Stimulated activated CD4-positive, alpha-beta T cell treated with anti-CD3 and anti-CD28 coated beads, Interleukin-4, amount 100 ng/mL, for 4 hours (primary cell): ENCODE results near the gene TAX1BP1.

Experiments
- DNase-seq, 2 experiments: peaks; one replicate each; pipeline ENCODE4 v3.0.0-alpha.2; 2020

The TAX1BP1 gene

GRCh38 chr7:27739909-27740448 lies at the start of gene TAX1BP1:
TAX1BP1 (plus strand) TSS chr7:27740162; CDS start chr7:27748525, 8,363 bp downstream.
- peak; percentile 94 to 95 for DNase-seq

- DNase-seq, result no peak
These were observed 49.3 kb upstream of the TAX1BP1 start for GRCh38 chr7:27690649-27691048.

- no peak for DNase-seq
These were observed 46.2 kb upstream of the TAX1BP1 start for GRCh38 chr7:27693794-27694193.

DNA sequence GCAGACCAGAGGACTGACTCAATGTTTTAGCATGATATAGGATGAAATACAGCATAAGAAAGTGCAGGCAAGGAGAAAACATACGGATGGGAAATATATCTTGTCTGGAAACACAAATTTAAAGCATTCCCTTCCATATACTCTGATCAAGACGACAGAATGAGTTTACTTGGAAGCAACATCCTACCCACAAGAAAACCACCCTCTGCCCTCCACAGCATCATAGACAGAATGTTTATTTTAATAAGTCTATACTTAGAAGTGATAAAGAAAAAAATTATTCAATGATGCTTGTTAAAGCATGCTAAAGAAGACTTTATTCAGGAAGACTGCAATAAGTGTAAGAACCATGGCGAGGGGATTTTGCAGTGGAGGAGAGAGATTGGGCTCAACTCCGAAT lies 44.9 kb upstream of the TAX1BP1 start:
- no peak for DNase-seq

- DNase-seq, result no peak
These were observed 42.0 kb upstream of the TAX1BP1 start for GRCh38 chr7:27697861-27698430.

GRCh38 chr7:27699751-27700150 lies 40.2 kb upstream of the TAX1BP1 start:
- no peak for DNase-seq

DNA sequence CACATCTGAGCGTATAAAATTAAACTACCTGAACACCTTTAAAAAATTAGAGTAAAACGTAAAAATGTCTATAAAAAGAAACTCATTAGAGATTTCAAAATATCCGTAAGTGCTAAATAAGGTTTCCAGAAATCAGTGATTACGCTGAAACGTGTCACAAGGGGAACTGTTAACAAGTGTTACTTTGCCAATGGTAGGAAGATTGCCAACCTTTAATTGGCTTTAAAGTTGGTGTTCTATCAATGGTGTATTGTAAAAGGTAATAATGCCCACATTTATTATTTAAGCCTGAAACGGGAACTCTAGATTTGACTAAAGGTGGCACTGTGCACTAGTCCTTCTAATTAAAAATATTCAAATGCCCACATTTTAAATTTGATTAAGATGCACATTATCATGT lies 39.5 kb upstream of the TAX1BP1 start:
- no peak for DNase-seq

GRCh38 chr7:27703181-27703580 lies 36.8 kb upstream of the TAX1BP1 start:
- DNase-seq, result no peak

GRCh38 chr7:27704422-27705199 lies 35.4 kb upstream of the TAX1BP1 start:
- DNase-seq, result no peak

DNA sequence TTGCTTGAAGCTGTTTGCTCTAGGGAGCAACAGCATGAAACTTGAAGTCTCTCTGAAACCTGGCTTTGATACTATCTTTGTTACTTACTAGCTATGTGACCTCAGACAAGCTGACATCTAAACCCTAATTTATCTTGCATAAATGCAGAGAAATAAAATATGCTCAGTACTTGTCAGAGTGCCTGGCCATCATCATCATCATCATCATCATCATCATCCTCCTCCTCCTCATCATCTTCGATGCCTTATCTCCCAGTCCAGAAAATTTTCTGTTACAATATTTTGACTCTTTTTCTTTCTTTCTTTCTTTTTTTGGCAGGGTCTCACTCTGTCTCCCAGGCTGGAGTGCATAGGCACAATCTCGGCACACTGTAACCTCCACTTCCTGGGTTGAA lies 34.8 kb upstream of the TAX1BP1 start:
- DNase-seq, result no peak

DNA sequence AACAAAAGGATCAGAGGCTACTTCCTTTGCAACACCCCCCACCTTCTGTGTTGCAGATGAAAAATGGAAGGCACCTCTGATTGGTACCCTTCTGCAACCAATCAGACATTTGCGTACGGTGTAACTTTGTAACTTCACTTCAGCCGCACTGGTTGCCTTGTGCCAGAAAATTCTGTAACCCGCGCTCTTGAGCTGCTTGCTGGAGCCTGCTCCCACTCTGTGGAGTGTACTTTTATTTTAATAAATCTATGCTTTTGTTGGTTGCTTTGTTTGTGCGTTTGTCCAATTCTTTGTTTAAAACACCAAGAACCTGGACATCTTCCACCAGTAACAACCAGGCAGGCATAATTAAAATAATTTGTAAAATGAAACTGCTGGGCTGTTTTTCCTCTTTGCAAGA lies 31.5 kb upstream of the TAX1BP1 start:
- DNase-seq, result no peak

DNA sequence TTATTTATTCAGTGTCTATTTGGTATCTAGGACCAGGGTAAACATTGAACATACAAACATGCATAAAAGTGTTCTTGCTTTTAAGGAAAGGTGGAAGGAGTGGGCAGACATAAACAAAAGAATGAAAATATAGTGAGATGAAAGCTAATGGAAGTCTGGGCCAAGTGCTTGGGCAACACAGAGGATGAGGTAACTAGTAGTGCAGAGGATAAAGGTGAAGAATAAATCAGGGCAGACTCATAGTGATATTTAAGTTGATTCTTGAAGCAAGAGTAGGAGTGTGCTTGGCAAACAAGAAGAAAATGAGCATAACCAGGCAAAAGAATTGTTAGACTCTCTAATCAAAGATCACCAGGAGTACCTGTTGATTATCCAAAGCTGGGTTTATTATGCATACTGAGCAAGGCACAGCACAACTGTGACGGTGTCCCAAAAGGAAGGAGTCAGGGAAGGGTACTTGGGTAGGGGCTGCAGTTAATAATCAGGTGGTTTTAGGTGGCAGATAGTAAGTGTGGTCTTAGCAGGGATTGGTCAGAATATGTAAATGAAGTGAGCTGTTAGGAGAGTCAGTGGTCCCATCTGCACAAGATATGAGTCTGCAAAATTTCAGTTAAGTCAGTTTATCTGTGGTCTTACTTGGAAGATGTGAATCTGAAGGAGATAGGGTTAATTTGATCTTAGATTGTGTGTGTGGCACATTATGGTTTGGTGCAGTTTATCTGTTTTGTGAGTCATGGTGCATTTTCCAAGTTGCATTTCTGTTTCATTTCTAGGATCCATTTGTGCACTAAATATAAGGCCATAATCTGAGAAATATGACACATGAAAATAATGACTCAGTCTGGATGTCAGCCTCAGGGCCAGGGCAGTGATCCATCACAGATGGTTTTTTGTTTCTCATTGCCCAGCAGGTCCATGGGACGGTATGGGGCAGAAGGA lies 30.6 kb upstream of the TAX1BP1 start:
- no peak for DNase-seq

DNA sequence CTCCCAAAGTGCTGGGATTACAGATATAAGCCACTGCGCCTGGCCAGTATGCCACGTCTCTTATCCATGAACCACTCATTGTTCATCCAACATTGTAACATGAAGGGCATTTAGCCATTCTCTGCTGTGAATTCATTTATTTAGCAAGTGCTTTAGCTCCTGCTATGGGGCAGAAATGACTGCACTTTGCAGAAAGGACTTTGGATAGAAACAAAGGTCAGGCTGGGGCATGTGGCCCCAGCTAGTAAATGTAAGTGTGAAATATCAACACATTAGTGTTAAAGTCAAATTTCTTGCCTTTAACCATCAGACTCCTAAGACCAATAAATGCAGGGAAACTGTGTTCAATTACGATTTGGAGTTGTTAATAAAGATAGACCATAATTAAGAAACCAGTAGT lies 27.7 kb upstream of the TAX1BP1 start:
- no peak for DNase-seq

GRCh38 chr7:27714831-27715444 lies 25.0 kb upstream of the TAX1BP1 start:
- no peak for DNase-seq

DNA sequence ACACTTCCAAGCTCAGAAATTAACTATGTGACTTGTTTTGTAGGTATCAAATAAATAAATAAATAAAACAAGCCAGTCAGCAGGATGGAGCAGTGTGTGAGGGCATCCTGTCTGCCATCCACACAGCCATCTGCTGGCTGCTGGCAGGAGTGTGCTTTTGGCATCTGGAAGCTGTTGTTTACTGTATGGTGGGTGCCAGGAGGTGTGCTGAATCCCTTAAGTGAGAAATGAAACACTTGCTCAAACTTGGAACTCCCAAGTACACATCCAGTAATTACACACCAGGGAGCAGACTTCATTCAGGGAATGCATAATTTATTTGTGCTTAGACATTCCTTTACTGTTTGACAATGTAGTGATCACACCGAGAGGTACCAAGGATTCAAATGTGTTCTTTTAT lies 16.9 kb upstream of the TAX1BP1 start:
- DNase-seq, result no peak

DNA sequence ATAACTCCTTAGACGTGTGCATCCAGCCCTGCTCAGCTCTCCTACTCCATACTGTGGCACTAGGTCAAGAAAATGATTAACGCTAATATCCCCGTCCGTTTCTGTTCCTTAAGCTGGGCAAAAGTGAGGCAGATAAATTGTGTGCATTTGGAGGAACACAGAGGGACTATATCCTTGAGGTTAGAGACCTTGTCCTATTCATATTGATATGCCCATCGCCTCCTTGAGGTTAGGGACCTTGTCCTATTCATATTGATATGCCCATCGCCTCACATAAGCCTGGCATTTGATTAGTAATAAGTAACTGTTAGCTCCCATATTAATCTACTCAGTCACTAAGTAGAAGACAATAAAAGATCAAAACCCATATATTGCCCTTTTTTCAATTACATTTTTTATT lies 12.9 kb upstream of the TAX1BP1 start:
- DNase-seq, result no peak

GRCh38 chr7:27730112-27730511 lies 9.8 kb upstream of the TAX1BP1 start:
- DNase-seq, result no peak

DNA sequence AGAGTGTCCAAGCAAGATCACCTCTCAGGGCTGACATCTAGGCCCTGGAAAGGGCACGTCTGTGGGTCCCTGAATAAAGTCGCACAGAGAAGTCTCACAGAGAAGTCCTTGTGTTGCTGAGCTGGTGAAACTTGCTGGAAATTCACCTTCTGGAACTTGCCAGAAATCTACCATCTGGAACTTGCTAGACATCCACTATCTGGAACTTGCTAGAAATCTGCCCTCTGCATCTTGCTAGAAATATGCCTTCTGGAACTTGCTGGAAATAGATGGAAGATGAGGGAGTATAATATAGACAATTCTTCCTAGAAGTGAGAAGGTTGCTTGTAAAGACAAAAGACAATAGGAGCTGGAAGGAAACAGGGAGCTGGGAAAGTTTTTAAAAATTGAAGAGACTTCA lies 5.4 kb upstream of the TAX1BP1 start:
- no peak for DNase-seq

- no peak for DNase-seq
These were observed 4.8 kb upstream of the TAX1BP1 start for GRCh38 chr7:27735165-27735564.

DNA sequence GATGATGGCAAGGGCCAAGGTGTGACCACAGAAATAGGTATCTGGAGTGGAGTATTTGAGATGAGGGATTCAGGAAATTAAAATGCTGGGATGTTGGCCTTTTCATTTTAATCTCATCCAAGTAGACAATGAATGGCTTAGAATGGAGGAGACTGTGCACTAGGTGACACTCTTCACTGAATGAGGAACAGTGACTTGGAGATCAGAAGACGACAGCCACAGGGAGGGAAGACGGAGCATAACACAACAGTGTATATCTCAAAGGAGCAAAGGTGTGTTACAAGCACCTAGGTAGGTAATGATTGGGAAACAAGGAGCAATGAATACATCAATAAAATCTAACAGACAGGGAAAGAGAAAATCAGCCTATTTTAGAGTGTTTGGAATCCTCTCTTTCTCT lies 4.1 kb upstream of the TAX1BP1 start:
- no peak for DNase-seq

DNA sequence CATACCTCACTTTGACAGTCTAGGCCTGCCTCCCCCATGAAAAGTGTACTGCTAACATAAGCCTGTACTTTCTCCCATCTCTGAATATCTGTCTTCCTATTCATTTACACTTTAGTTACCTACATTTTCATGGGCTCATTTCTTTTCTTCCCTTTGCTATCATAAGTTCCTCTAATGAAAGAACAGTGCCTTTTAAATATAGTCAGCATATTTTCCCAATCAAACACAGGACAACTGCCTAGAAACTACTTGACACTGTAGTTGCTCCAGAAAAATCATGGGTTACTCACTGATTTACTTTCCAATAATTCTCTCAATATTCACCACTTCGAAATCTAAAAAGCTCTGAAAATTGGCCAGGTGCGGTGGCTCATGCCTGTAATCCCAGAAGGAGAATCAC lies 2.8 kb upstream of the TAX1BP1 start:
- no peak for DNase-seq

- DNase-seq, result no peak
These were observed 2.3 kb upstream of the TAX1BP1 start for GRCh38 chr7:27737616-27738015.
